Measurements from ENCODE around the gene ZNF280B.
"Not testable (repeated sequence)": the region's sequence is repeated elsewhere in the genome, so short reads cannot be mapped to it uniquely, and the experiment has no call there.

DNA sequence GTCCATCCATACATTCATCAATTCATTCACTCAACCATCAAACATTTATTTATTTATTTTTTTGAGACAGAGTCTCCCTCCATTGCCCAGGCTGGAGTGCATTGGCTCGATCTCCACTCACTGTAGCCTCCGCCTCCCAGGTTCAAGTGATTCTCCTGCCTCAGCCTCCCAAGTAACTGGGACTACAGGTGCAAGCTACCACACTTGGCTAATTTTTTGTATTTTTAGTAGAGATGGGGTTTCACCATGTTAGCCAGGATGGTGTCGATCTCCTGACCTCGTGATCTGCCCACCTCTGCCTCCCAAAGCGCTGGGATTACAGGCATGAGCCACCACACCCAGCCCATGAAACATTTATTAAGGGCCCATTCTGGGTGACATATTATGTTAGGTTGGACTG, 37.4 kb downstream of the ZNF280B start:
- TF ChIP-seq, protein P1, sequence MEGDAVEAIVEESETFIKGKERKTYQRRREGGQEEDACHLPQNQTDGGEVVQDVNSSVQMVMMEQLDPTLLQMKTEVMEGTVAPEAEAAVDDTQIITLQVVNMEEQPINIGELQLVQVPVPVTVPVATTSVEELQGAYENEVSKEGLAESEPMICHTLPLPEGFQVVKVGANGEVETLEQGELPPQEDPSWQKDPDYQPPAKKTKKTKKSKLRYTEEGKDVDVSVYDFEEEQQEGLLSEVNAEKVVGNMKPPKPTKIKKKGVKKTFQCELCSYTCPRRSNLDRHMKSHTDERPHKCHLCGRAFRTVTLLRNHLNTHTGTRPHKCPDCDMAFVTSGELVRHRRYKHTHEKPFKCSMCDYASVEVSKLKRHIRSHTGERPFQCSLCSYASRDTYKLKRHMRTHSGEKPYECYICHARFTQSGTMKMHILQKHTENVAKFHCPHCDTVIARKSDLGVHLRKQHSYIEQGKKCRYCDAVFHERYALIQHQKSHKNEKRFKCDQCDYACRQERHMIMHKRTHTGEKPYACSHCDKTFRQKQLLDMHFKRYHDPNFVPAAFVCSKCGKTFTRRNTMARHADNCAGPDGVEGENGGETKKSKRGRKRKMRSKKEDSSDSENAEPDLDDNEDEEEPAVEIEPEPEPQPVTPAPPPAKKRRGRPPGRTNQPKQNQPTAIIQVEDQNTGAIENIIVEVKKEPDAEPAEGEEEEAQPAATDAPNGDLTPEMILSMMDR (IDR thresholded peaks at IDR 0.05; ENCODE audit: insufficient read depth, low read depth, low read length): not testable (repeated sequence)
- not testable (repeated sequence) for TF ChIP-seq EZH2 (IDR thresholded peaks at IDR 0.05; ENCODE audit: insufficient read depth, low read length)

All from astrocyte (in vitro differentiated cells and primary cell).